ENCODE measurements around the gene RFX4.

Gene RFX4

DNA sequence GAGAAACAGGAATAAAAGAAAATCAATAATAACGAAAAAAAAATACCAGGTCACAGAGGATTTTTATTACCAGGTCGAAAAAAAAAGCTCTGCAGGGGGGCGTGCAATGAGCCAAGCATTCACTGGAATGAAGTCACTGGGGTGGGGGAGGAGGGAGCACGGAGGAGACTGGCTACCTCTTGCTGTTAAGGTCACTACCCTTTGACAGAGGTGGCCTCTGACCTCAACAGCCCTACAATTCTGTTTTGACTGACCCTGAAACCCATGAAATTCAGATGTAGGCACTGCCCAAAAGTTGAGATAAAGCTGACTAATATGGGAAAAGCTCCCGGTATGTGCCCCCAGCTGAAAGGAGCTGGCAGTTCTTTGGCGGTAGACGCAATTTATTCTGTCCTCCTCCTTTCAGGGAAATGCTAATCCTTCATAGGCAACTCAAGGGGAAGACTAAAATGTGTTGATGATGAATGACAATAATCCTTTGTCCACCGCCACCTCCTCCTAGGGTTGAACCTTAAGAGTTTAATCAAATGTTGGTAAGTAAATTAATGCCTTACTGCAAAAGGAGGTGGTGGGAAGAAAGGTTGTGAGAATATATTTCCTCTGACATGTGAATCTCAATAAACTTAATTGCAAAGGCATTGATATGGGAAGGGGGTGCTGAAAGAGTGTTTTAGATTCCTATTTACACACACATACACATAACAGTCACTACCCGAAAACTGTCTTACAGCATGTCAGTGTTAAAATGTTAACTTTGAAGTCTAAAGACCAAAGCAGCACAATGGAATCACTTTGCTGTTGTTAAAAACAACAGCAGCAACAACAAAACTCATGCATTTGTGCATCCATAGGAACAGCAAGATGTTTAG, 185.4 kb downstream of the RFX4 start:
- Histone ChIP-seq H3K27me3 (ENCODE audit: control insufficient read depth, insufficient read depth, low read length) (no peaks in the 10 kb centered on the region), H3K4me1 (peaks cover 30% of the 10 kb centered on the region)

DNA sequence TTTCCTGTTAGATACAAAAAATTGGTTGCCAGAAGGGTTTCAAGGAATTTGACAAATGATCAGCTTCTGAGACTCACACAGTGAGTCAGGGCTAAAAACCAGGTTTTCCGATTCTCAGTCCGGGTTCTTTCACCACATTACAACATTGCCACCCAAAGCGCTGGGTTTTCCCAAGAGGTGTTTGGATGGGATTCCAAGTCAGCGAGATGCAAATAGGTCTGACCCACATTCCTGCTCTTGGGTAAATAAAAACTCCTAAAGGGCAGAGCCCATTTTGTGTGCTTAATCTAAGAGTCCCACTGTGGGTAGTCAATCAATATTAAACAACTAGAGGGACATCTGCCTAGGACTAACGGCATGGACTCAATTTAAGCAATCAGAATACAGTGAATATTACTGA, 186.3 kb downstream of the RFX4 start:
- Histone ChIP-seq H3K9me3 (ENCODE audit: control insufficient read depth, low read length) (no peaks in the 10 kb centered on the region), H3K4me3 (ENCODE audit: low read depth, low read length) (no peak overlapping the region), H3K4me1 (peaks cover 30% of the 10 kb centered on the region), H3K4me2 (ENCODE audit: low read length) (no peak overlapping the region), H3K9ac (no peak overlapping the region), H3K27ac (no peak overlapping the region), H2AFZ (no peak overlapping the region), H3K79me2 (no peaks in the 10 kb centered on the region), H3K36me3 (ENCODE audit: control insufficient read depth, insufficient read depth, low read length) (no peaks in the 10 kb centered on the region), H3K27me3 (ENCODE audit: control insufficient read depth, insufficient read depth, low read length) (no peaks in the 10 kb centered on the region)
- TF ChIP-seq CTCF (IDR thresholded peaks at IDR 0.05): no peak

More for the DNA sequence above, 185.4 kb downstream of the RFX4 start:
- no peak overlapping the region for H3K4me3 ChIP-seq (ENCODE audit: low read depth, low read length)
- no peaks in the 10 kb centered on the region for H3K36me3 ChIP-seq (ENCODE audit: control insufficient read depth, insufficient read depth, low read length)
- H2AFZ ChIP-seq: peak overlapping the region; percentile 92
- no peaks in the 10 kb centered on the region for H3K9me3 ChIP-seq (ENCODE audit: control insufficient read depth, low read length)
- TF ChIP-seq CTCF (IDR thresholded peaks at IDR 0.05): no peak
- no peak overlapping the region for H3K9ac ChIP-seq
- H3K4me2 ChIP-seq (ENCODE audit: low read length): no peak overlapping the region
- H3K27ac ChIP-seq: peak overlapping the region; percentile 84
- H3K79me2 ChIP-seq: no peaks in the 10 kb centered on the region

- Histone ChIP-seq H3K4me1 (peaks cover 25% of the 10 kb centered on the region), H3K36me3 (ENCODE audit: control insufficient read depth, insufficient read depth, low read length) (no peaks in the 10 kb centered on the region), H3K4me2 (ENCODE audit: low read length) (no peak overlapping the region), H2AFZ (no peak overlapping the region), H3K4me3 (ENCODE audit: low read depth, low read length) (no peak overlapping the region), H3K79me2 (no peaks in the 10 kb centered on the region), H3K27ac (no peak overlapping the region), H3K27me3 (ENCODE audit: control insufficient read depth, insufficient read depth, low read length) (no peaks in the 10 kb centered on the region), H3K9ac (no peak overlapping the region), H3K9me3 (ENCODE audit: control insufficient read depth, low read length) (no peaks in the 10 kb centered on the region)
- no peak for TF ChIP-seq CTCF (IDR thresholded peaks at IDR 0.05)
Observed at GRCh38 chr12:106769546-106769945, 186.7 kb downstream of the RFX4 start.

GRCh38 chr12:106771425-106771824, 188.6 kb downstream of the RFX4 start:
- no peak for TF ChIP-seq CTCF (IDR thresholded peaks at IDR 0.05)
- Histone ChIP-seq H3K27me3 (ENCODE audit: control insufficient read depth, insufficient read depth, low read length) (no peaks in the 10 kb centered on the region), H3K4me1 (peaks cover 17% of the 10 kb centered on the region), H3K9ac (no peak overlapping the region), H3K4me3 (ENCODE audit: low read depth, low read length) (no peak overlapping the region), H2AFZ (no peak overlapping the region), H3K27ac (no peak overlapping the region), H3K9me3 (ENCODE audit: control insufficient read depth, low read length) (no peaks in the 10 kb centered on the region), H3K79me2 (peaks cover 13% of the 10 kb centered on the region), H3K36me3 (ENCODE audit: control insufficient read depth, insufficient read depth, low read length) (no peaks in the 10 kb centered on the region), H3K4me2 (ENCODE audit: low read length) (no peak overlapping the region)
